GM19240 (cell line): Measurements from ENCODE around the gene RGS7.
"Not testable (repeated sequence)": the region's sequence is repeated elsewhere in the genome, so short reads cannot be mapped to it uniquely, and the experiment has no call there.

Source experiments
- DNase-seq: peaks from one replicate; pipeline ENCODE4 v3.0.0; 2011; ENCODE audit warnings: low spot score; ENCODE audit not compliant: insufficient read length

Gene RGS7

GRCh38 chr1:241215203-241215602, 141.8 kb downstream of the RGS7 start:
- no peak for DNase-seq

- no peak for DNase-seq
Measured at GRCh38 chr1:241213139-241213538, 143.9 kb downstream of the RGS7 start.

GRCh38 chr1:241212628-241213027, 144.4 kb downstream of the RGS7 start:
- DNase-seq = no peak

GRCh38 chr1:241208910-241209379, 148.1 kb downstream of the RGS7 start:
- DNase-seq = no peak

DNA sequence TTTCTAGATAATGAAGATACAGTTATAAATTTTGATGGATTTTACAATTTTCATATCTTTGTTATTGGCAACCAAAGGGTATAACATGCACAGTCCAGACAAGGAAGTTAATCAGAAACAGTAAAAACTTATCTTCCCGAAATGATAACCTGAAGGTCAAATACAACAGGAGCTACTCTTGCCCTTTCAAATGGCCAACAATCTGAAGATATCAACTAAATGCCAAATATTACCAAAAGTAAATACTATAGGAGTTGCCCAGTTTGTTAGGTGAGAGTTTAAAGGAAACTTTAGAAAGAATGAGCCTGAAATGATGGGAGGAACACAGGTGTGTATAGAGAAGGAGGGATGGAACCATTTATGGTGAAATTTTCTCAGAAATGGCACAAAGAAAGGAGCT, 153.2 kb downstream of the RGS7 start:
- DNase-seq = no peak

- DNase-seq = no peak
Measured at GRCh38 chr1:241202401-241202800, 154.6 kb downstream of the RGS7 start.

GRCh38 chr1:241186716-241187115, 170.3 kb downstream of the RGS7 start:
- no peak for DNase-seq

- DNase-seq = no peak
Measured at GRCh38 chr1:241181971-241182370, 175.0 kb downstream of the RGS7 start.

GRCh38 chr1:241181471-241181870, 175.5 kb downstream of the RGS7 start:
- no peak for DNase-seq

GRCh38 chr1:241180569-241180968, 176.4 kb downstream of the RGS7 start:
- no peak for DNase-seq

- DNase-seq = no peak
Measured at GRCh38 chr1:241177660-241178059, 179.3 kb downstream of the RGS7 start.

GRCh38 chr1:241172486-241172885, 184.5 kb downstream of the RGS7 start:
- no peak for DNase-seq

GRCh38 chr1:241171991-241172390, 185.0 kb downstream of the RGS7 start:
- no peak for DNase-seq

- no peak for DNase-seq
Measured at GRCh38 chr1:241167121-241167630, 189.8 kb downstream of the RGS7 start.

- no peak for DNase-seq
Measured at GRCh38 chr1:241166625-241167024, 190.4 kb downstream of the RGS7 start.

GRCh38 chr1:241165256-241165655, 191.7 kb downstream of the RGS7 start:
- not testable (repeated sequence) for DNase-seq

DNA sequence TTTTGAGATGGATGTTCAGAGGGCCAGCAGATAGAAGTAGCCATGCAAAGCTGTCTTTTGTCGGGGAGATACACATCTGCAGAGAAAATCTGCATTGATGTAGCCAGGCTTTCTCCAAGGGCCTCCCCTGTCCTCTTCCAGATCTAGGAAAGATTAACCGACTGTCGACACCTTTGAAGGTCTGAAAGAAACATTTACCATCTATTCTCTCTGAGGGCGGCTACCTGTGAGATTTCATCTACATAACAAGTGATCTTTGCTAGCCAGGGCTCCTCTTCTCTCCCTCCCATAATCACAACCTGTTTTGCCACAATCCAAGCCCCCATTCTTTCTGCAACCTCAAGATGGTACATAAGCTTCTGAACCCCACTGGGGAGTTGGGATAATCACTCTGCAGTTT, 193.6 kb downstream of the RGS7 start:
- no peak for DNase-seq

- DNase-seq = no peak
Measured at GRCh38 chr1:241161188-241161689, 195.8 kb downstream of the RGS7 start.

DNA sequence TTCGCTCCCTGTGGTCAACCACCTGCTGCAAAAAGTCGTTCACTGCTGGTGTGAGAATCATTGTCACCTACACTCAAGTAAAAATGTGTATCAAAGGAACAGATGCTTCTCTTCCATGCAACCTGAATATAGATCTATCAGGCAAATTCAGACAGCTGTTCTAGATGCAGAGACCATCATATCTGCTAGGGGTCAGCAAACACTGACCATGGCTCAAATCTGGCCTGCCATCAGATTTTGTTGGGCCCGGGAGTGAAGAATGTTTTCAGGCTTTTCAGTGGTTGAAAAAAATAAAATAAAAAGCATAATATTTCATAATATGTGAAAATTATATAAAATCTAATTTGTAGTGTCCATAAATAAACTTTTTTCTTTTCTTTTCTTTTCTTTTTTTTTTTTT, 199.6 kb downstream of the RGS7 start:
- no peak for DNase-seq

- no peak for DNase-seq
Measured at GRCh38 chr1:241156231-241156965, 200.6 kb downstream of the RGS7 start.

DNA sequence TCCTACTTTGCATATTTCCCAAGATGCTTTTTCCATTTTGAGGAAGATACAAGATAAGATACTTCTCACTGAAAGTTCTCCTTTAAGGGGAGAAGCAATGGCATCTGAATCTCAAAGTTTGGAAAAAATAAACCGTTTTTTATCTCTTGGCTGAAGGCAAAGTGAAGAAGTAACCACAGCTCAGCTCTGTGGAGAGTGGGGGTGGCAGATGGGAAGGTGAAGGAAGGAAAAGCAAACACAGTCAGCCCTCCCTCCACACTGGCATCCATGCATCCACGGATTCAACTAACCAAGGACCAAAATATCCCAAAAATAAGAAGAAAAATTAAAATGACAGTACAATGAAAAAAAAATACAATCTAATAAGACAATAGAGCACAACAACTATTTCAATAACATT, 211.1 kb downstream of the RGS7 start:
- no peak for DNase-seq

- no peak for DNase-seq
Measured at GRCh38 chr1:241143765-241144442, 213.1 kb downstream of the RGS7 start.

DNA sequence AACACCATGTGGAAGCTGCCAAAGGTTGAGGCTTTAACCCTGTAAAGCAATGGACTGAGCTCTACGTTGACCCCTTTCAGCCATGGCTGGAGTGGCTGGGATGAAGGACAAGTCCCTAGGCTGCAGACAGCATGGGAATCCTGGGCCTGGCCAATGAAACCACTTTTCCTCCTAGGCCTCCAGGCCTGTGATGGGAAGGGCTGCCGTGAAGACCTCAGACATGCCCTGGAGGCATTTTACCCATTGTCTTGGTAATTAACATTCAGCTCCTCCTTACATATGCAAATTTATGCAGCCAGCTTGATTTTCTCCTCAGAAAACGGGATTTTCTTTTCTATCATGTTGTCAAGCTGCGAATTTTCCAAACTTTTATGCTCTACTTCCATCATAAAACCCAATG, 214.5 kb downstream of the RGS7 start:
- no peak for DNase-seq
